Measurements from ENCODE around the gene KANSL1. TPM values are rescaled to one million over a fixed set of nuclear protein-coding genes. Genes with fewer than 3 reads are reported as not detected.

The KANSL1 gene
- total and polyA plus RNA-seq, 2 of the 4 experiments (the other 2 are of a cell fraction): 19.1 to 49.6 TPM

DNA sequence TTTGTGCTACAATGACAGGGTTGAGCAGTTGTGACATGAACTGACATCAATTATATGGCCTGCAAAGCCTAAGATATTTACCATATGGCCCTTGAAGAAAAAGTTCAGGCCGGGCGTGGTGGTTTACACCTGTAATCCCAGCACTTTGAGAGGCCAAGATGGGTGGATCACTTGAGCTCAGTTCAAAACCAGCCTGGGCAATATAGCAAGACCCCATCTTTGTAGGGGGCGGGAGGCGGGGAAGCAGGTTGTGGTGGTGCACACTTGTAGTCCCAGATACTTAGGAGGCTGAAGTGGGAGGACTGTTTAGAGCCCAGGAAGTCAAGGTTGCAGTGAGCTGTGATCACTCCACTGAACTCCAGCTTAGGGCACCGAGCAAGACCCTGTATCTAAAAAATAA is 145.8 kb downstream of the KANSL1 start:
- dilution Hi-C loops (cut with HindIII; ENCODE audit: low sequenced_read_pairs, unreplicated experiment): no loop called here
- Histone ChIP-seq H3K36me3 (ENCODE audit: control insufficient read depth, insufficient read depth, low read length) (peaks cover 40% of the 10 kb centered on the region), H3K23ac (ENCODE audit: low read depth, low read length) (no peak overlapping the region), H3K4me3 (ENCODE audit: insufficient read depth, low read depth, low read length) (no peak overlapping the region), H2BK20ac (ENCODE audit: low read depth, low read length) (no peak overlapping the region), H3K9me3 (ENCODE audit: control insufficient read depth, insufficient read depth, low read length) (no peaks in the 10 kb centered on the region), H3K27ac (ENCODE audit: insufficient read depth, low read length) (no peak overlapping the region), H2BK5ac (ENCODE audit: low read depth, low read length, poor library complexity, severe bottlenecking) (no peak overlapping the region), H2AK9ac (replicated peaks; ENCODE audit: low read depth, low read length, poor library complexity) (no peak overlapping the region), H2AK5ac (ENCODE audit: low read depth, low read length) (no peak overlapping the region), H3K27me3 (ENCODE audit: control insufficient read depth, insufficient read depth, low read length) (no peaks in the 10 kb centered on the region), H2BK15ac (ENCODE audit: low read depth, low read length) (no peak overlapping the region), H2AFZ (replicated peaks; ENCODE audit: low read length, poor library complexity) (no peak overlapping the region), H4K8ac (ENCODE audit: low read depth in 2 of 2, low read length in 2 of 2) (no peak overlapping the region), H4K91ac (ENCODE audit: insufficient read depth, low read depth, low read length) (no peak overlapping the region), H3K4me2 (ENCODE audit: low read depth, low read length) (no peak overlapping the region), H2BK120ac (ENCODE audit: low read depth, low read length) (no peak overlapping the region), H4K5ac (ENCODE audit: low read depth, low read length) (no peak overlapping the region), H3K4ac (ENCODE audit: low read depth, low read length) (no peak overlapping the region), H3K14ac (replicated peaks; ENCODE audit: low read depth, low read length) (no peak overlapping the region), H3K18ac (ENCODE audit: low read depth, low read length) (no peak overlapping the region), H3K4me1 (ENCODE audit: control insufficient read depth, insufficient read depth, low read length) (no peaks in the 10 kb centered on the region; the same call in 1 of the 2 replicates), H3K56ac (ENCODE audit: extremely low read depth, insufficient read depth, low read length) (no peak overlapping the region), H4K20me1 (ENCODE audit: insufficient read depth, low read length) (peaks cover 39% of the 10 kb centered on the region), H3K9ac (ENCODE audit: low read depth, low read length) (no peak overlapping the region), H3K9me1 (ENCODE audit: insufficient read depth, low read length) (no peaks in the 10 kb centered on the region; the same call in 1 of the 2 replicates), H3K79me1 (ENCODE audit: low read depth in 1 of 2, low read length in 2 of 2) (peaks cover 31 to 65% of the 10 kb centered on the region in 2 experiments)
- no TSS peak for BruUV-seq (replicated peaks)
- POLR2A ChIA-PET (ENCODE audit: unreplicated experiment): no interaction called here
- DNase-seq (no peak), ATAC-seq (ENCODE audit: low read depth) (no peak)
- CTCF ChIA-PET: interaction anchor here (0.6 to 1.2 kb wide), 2 partner anchors 146 to 164 kb away, joined by 3 read pairs; no protein-coding TSS in a partner anchor
- no CpG with 5 or more reads among the region's 5 CpGs for WGBS, 2 experiments (ENCODE audit: extremely low coverage in 2 of 2, insufficient read length in 1 of 2)
- TF ChIP-seq RFX5 (IDR thresholded peaks at IDR 0.05; ENCODE audit: low read depth, low read length): no peak
- TF ChIP-seq FOS (IDR thresholded peaks at IDR 0.05; ENCODE audit: low read depth, low read length): no peak
- no peak for TF ChIP-seq CHD1 (IDR thresholded peaks at IDR 0.05; ENCODE audit: low read depth, low read length)
- no peak for TF ChIP-seq RCOR1 (IDR thresholded peaks at IDR 0.05; ENCODE audit: insufficient replicate concordance, low read length)
- TF ChIP-seq, protein P1, sequence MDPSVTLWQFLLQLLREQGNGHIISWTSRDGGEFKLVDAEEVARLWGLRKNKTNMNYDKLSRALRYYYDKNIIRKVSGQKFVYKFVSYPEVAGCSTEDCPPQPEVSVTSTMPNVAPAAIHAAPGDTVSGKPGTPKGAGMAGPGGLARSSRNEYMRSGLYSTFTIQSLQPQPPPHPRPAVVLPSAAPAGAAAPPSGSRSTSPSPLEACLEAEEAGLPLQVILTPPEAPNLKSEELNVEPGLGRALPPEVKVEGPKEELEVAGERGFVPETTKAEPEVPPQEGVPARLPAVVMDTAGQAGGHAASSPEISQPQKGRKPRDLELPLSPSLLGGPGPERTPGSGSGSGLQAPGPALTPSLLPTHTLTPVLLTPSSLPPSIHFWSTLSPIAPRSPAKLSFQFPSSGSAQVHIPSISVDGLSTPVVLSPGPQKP (IDR thresholded peaks at IDR 0.05; ENCODE audit: borderline replicate concordance, low read depth, low read length): no peak
- no peak for TF ChIP-seq BHLHE40 (IDR thresholded peaks at IDR 0.05; ENCODE audit: low read depth, low read length)
- no peak for TF ChIP-seq POLR2A (IDR thresholded peaks at IDR 0.05; ENCODE audit: low read depth, low read length)
- TF ChIP-seq SMC3 (IDR thresholded peaks at IDR 0.05; ENCODE audit: low read depth, low read length): no peak
- TF ChIP-seq MXI1 (IDR thresholded peaks at IDR 0.05; ENCODE audit: borderline replicate concordance, low read depth, low read length): no peak
- no peak for TF ChIP-seq RAD21 (IDR thresholded peaks at IDR 0.05; ENCODE audit: low read length)
- TF ChIP-seq, protein P2, sequence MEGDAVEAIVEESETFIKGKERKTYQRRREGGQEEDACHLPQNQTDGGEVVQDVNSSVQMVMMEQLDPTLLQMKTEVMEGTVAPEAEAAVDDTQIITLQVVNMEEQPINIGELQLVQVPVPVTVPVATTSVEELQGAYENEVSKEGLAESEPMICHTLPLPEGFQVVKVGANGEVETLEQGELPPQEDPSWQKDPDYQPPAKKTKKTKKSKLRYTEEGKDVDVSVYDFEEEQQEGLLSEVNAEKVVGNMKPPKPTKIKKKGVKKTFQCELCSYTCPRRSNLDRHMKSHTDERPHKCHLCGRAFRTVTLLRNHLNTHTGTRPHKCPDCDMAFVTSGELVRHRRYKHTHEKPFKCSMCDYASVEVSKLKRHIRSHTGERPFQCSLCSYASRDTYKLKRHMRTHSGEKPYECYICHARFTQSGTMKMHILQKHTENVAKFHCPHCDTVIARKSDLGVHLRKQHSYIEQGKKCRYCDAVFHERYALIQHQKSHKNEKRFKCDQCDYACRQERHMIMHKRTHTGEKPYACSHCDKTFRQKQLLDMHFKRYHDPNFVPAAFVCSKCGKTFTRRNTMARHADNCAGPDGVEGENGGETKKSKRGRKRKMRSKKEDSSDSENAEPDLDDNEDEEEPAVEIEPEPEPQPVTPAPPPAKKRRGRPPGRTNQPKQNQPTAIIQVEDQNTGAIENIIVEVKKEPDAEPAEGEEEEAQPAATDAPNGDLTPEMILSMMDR (conservative IDR thresholded peaks at IDR 0.05; ENCODE audit: low read depth, low read length): no peak
- no peak for TF ChIP-seq MAFK (IDR thresholded peaks at IDR 0.05; ENCODE audit: low read depth, low read length)
- TF ChIP-seq, protein P3, sequence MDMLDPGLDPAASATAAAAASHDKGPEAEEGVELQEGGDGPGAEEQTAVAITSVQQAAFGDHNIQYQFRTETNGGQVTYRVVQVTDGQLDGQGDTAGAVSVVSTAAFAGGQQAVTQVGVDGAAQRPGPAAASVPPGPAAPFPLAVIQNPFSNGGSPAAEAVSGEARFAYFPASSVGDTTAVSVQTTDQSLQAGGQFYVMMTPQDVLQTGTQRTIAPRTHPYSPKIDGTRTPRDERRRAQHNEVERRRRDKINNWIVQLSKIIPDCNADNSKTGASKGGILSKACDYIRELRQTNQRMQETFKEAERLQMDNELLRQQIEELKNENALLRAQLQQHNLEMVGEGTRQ (IDR thresholded peaks at IDR 0.05; ENCODE audit: low read depth, low read length): no peak
- in situ Hi-C loops (cut with MboI; ENCODE audit: low sequenced_read_pairs): no loop called here
- intact Hi-C loops (cut with micrococcal nuclease): loop anchor here (10.0 kb wide), 1 partner anchor 47 kb away; no protein-coding TSS in a partner anchor

Data from IMR-90 (cell line).